H1 (cell line): ENCODE results near the gene LOC101059915.

ENCODE experiments used
- CTCF ChIA-PET: fragments of 300-600 bp; sonication (Branson Sonifier 250); formaldehyde crosslinking; loops from one replicate; lab custom pipeline; 2021; ENCODE audit not compliant: partially characterized antibody; lab: Charles Lee
- POLR2A ChIA-PET: fragments of 300-600 bp; sonication (Branson Sonifier 250); formaldehyde crosslinking; loops from one replicate; lab custom pipeline; 2021; ENCODE audit warnings: inconsistent platforms; ENCODE audit not compliant: partially characterized antibody; lab: Charles Lee
- DNase-seq, 2 experiments: peaks; one replicate each; pipeline versions ENCODE4 v3.0.0 to v3.0.0-alpha.2; 2010 to 2022; ENCODE audit warnings: low spot score in 2 of 2, low read depth in 1 of 2, mixed read lengths in 1 of 2
- FAIRE-seq: peaks from 2 replicates; lab custom pipeline; 2011; peaks lifted over from hg19 to GRCh38; lab: Jason Lieb, UNC
- H2AFZ ChIP-seq: 2 replicates; pipeline ENCODE4 v1.8.1; 2012; ENCODE audit warnings: low read length, inconsistent platforms
- H2AK5ac ChIP-seq: 2 replicates; pipeline ENCODE4 v1.6.1; 2013; ENCODE audit warnings: low read depth, low read length
- H2BK120ac ChIP-seq: replicated peaks from 2 replicates; pipeline ENCODE3; 2013; ENCODE audit warnings: low read depth, low read length, inconsistent platforms
- H2BK12ac ChIP-seq: 2 replicates; pipeline ENCODE4 v1.6.1; 2013; ENCODE audit warnings: low read depth, low read length
- H2BK15ac ChIP-seq: 2 replicates; pipeline ENCODE4 v1.6.1; 2013; ENCODE audit warnings: low read length
- H2BK20ac ChIP-seq: 2 replicates; pipeline ENCODE4 v1.6.1; 2013; ENCODE audit warnings: low read length
- H2BK5ac ChIP-seq: 2 replicates; pipeline ENCODE4 v1.6.1; 2013; ENCODE audit warnings: low read depth, low read length
- H3K14ac ChIP-seq: 2 replicates; pipeline ENCODE4 v1.6.1; 2013; ENCODE audit warnings: inconsistent platforms; ENCODE audit not compliant: insufficient read length
- H3K18ac ChIP-seq: 2 replicates; pipeline ENCODE4 v1.6.1; 2013; ENCODE audit warnings: low read length; ENCODE audit errors: extremely low read depth
- H3K23ac ChIP-seq: 2 replicates; pipeline ENCODE4 v1.6.1; 2013; ENCODE audit warnings: inconsistent platforms; ENCODE audit not compliant: insufficient read length
- H3K23me2 ChIP-seq: 2 replicates; pipeline ENCODE4 v1.6.1; 2013; ENCODE audit warnings: low read depth, low read length
- H3K27ac ChIP-seq: 2 replicates; pipeline ENCODE4 v1.6.1; 2011; ENCODE audit warnings: low read depth, low read length, inconsistent platforms
- H3K27me3 ChIP-seq, 4 experiments: replicated peaks in 1 of 4; 1 replicate in 1 of 4; 2 replicates in 3 of 4; pipeline versions ENCODE4 v1.6.1 to v1.8.1; 2011 to 2013; ENCODE audit warnings: low read length in 3 of 4, mild to moderate bottlenecking in 3 of 4, inconsistent platforms in 2 of 4, mixed read lengths in 2 of 4, moderate library complexity in 1 of 4; ENCODE audit not compliant: control insufficient read depth in 3 of 4, insufficient read depth in 3 of 4; ENCODE audit errors: extremely low read depth in 1 of 4
- H3K36me3 ChIP-seq, 4 experiments: 2 replicates each; pipeline versions ENCODE4 v1.6.1 to v1.8.1; 2011 to 2013; ENCODE audit warnings: mild to moderate bottlenecking in 4 of 4, low read length in 3 of 4, moderate library complexity in 2 of 4, control low read depth in 1 of 4, inconsistent platforms in 1 of 4; ENCODE audit not compliant: insufficient read depth in 4 of 4, control insufficient read depth in 2 of 4
- H3K4ac ChIP-seq: replicated peaks from 2 replicates; pipeline ENCODE3; 2013; ENCODE audit warnings: low read length, low read depth, mixed read lengths, inconsistent platforms; ENCODE audit not compliant: insufficient read length
- H3K4me1 ChIP-seq, 4 experiments: replicated peaks in 1 of 4; 1 replicate in 1 of 4; 2 replicates in 3 of 4; pipeline versions ENCODE4 v1.6.1 to v1.8.1; 2011 to 2013; ENCODE audit warnings: low read length in 3 of 4, inconsistent platforms in 2 of 4, mixed read lengths in 1 of 4; ENCODE audit not compliant: insufficient read depth in 4 of 4, control insufficient read depth in 3 of 4
- H3K4me2 ChIP-seq, 2 experiments: 2 replicates each; pipeline versions ENCODE4 v1.6.1 to v1.8.1; 2011 to 2013; ENCODE audit warnings: low read depth in 2 of 2, low read length in 2 of 2, control low read depth in 1 of 2, inconsistent platforms in 1 of 2, mild to moderate bottlenecking in 1 of 2; ENCODE audit not compliant: insufficient read depth in 1 of 2
- H3K4me3 ChIP-seq, 4 experiments: fragments of 200-600, 300-600 bp in 1 of 4; sonication (generic), shearing (Covaris generic), sonication (Bioruptor Twin) in 1 of 4; 2 replicates each; pipeline versions ENCODE4 v1.5.1 to v1.8.1; 2011 to 2016; ENCODE audit warnings: low read length in 4 of 4, low read depth in 3 of 4, control low read depth in 2 of 4, inconsistent platforms in 2 of 4, mild to moderate bottlenecking in 2 of 4, mixed read lengths in 1 of 4, moderate library complexity in 1 of 4; ENCODE audit not compliant: insufficient read depth in 2 of 4; ENCODE audit errors: extremely low read depth in 1 of 4
- H3K56ac ChIP-seq: replicated peaks from 2 replicates; pipeline ENCODE3; 2013; ENCODE audit warnings: low read depth, mild to moderate bottlenecking, mixed read lengths, low read length, inconsistent platforms; ENCODE audit not compliant: insufficient read length
- H3K79me1 ChIP-seq: 2 replicates; pipeline ENCODE4 v1.6.1; 2013; ENCODE audit warnings: low read depth, low read length, control low read depth
- H3K79me2 ChIP-seq, 2 experiments: 2 replicates each; pipeline versions ENCODE4 v1.6.1 to v1.8.1; 2012 to 2013; ENCODE audit warnings: low read length in 2 of 2, mild to moderate bottlenecking in 2 of 2, inconsistent platforms in 1 of 2; ENCODE audit not compliant: insufficient read depth in 2 of 2, control insufficient read depth in 1 of 2
- H3K9ac ChIP-seq, 4 experiments: replicated peaks in 1 of 4; 1 replicate in 1 of 4; 2 replicates in 3 of 4; pipeline versions ENCODE4 v1.6.1 to v1.8.1; 2011 to 2013; ENCODE audit warnings: low read depth in 3 of 4, low read length in 3 of 4, control low read depth in 2 of 4, mild to moderate bottlenecking in 2 of 4, moderate library complexity in 2 of 4, inconsistent platforms in 1 of 4; ENCODE audit errors: extremely low read depth in 1 of 4
- H3K9me3 ChIP-seq, 2 experiments: 2 replicates each; pipeline versions ENCODE4 v1.6.1 to v1.8.1; 2012 to 2013; ENCODE audit warnings: mild to moderate bottlenecking in 2 of 2, moderate library complexity in 2 of 2, control low read depth in 1 of 2, inconsistent platforms in 1 of 2, low read depth in 1 of 2, low read length in 1 of 2, mixed read lengths in 1 of 2; ENCODE audit not compliant: insufficient read depth in 2 of 2
- H4K20me1 ChIP-seq, 2 experiments: replicated peaks in 1 of 2; 2 replicates each; pipeline versions ENCODE3 to v1.8.1; 2011 to 2013; ENCODE audit warnings: inconsistent platforms in 2 of 2, low read length in 2 of 2, mild to moderate bottlenecking in 1 of 2; ENCODE audit not compliant: insufficient read depth in 2 of 2, control insufficient read depth in 1 of 2
- H4K5ac ChIP-seq: 2 replicates; pipeline ENCODE4 v1.6.1; 2013; ENCODE audit warnings: low read length, low read depth, mixed read lengths, inconsistent platforms; ENCODE audit not compliant: insufficient read length
- H4K8ac ChIP-seq: 2 replicates; pipeline ENCODE4 v1.8.0; 2013; ENCODE audit warnings: mild to moderate bottlenecking, moderate library complexity, low read length, inconsistent platforms; ENCODE audit not compliant: insufficient read depth; ENCODE audit errors: extremely low read depth
- H4K91ac ChIP-seq: replicated peaks from 2 replicates; pipeline ENCODE3; 2013; ENCODE audit warnings: low read length, mixed read lengths, inconsistent platforms; ENCODE audit not compliant: insufficient read length
- ASH2L ChIP-seq: fragments of 200-600, 300-600 bp; sonication (generic); IDR thresholded peaks from one replicate; pipeline ENCODE4 v1.7.1; 2017; ENCODE audit warnings: low read length
- CTBP2 ChIP-seq: IDR thresholded peaks from 2 replicates; pipeline ENCODE4 v1.7.0; 2011; ENCODE audit warnings: borderline replicate concordance, mild to moderate bottlenecking, moderate library complexity, mixed read lengths, low read length; ENCODE audit not compliant: insufficient read depth, insufficient read length
- HDAC2 ChIP-seq, 2 experiments: fragments of 300-600 bp in 1 of 2; sonication (generic) in 1 of 2; IDR thresholded peaks; 2 replicates each; pipeline ENCODE4 v1.6.1; 2011 to 2012; ENCODE audit warnings: low read depth in 2 of 2, low read length in 2 of 2, mild to moderate bottlenecking in 2 of 2, moderate library complexity in 2 of 2, borderline replicate concordance in 1 of 2, inconsistent platforms in 1 of 2
- KDM5A ChIP-seq: fragments of 200-600 bp; IDR thresholded peaks from 2 replicates; pipeline ENCODE4 v1.7.1; 2012; ENCODE audit warnings: mild to moderate bottlenecking, low read length, inconsistent platforms, mixed read lengths
- POLR2A ChIP-seq, 2 experiments: IDR thresholded peaks; 1 replicate in 1 of 2; 2 replicates in 1 of 2; pipeline ENCODE4 v1.6.1; 2011; ENCODE audit warnings: low read depth in 2 of 2, low read length in 2 of 2, mild to moderate bottlenecking in 2 of 2; ENCODE audit errors: control extremely low read depth in 1 of 2
- SIN3A ChIP-seq, 2 experiments: IDR thresholded peaks in 1 of 2; conservative IDR thresholded peaks in 1 of 2; 2 replicates each; pipeline ENCODE4 v1.6.1; 2011 to 2012; ENCODE audit warnings: low read length in 2 of 2, improper control_type of control experiment in 1 of 2, low read depth in 1 of 2, mild to moderate bottlenecking in 1 of 2
- SP1 ChIP-seq: IDR thresholded peaks from 2 replicates; pipeline ENCODE4 v1.6.1; 2011; ENCODE audit warnings: low read depth, low read length
- YY1 ChIP-seq: IDR thresholded peaks from 2 replicates; pipeline ENCODE4 v1.6.1; 2011; ENCODE audit warnings: low read depth, mild to moderate bottlenecking, low read length
- WGBS, 2 experiments: shearing (Covaris generic) in 1 of 2; methylation state at CpG; one replicate each; pipeline versions ENCODE4 v1.1.6 to v1.1.7; 2013 to 2015; ENCODE audit warnings: low lambda C conversion rate in 2 of 2, mixed read lengths in 2 of 2, inconsistent platforms in 1 of 2, low coverage in 1 of 2, missing lambda C conversion rate in 1 of 2; ENCODE audit not compliant: insufficient replicate concordance in 2 of 2, insufficient coverage in 1 of 2, insufficient read length in 1 of 2; ENCODE audit errors: extremely low coverage in 1 of 2, missing lambda C conversion rate in 1 of 2; 5-methylcytosine and 5-hydroxymethylcytosine counted together
- TF ChIP-seq, protein P1 (sequence below): IDR thresholded peaks from 2 replicates; pipeline ENCODE4 v1.6.1; 2011; ENCODE audit warnings: low read length, improper control_type of control experiment
- TF ChIP-seq, protein P2 (sequence below): IDR thresholded peaks from 2 replicates; pipeline ENCODE4 v1.6.1; 2012; ENCODE audit warnings: low read length, inconsistent platforms

The LOC101059915 gene

DNA sequence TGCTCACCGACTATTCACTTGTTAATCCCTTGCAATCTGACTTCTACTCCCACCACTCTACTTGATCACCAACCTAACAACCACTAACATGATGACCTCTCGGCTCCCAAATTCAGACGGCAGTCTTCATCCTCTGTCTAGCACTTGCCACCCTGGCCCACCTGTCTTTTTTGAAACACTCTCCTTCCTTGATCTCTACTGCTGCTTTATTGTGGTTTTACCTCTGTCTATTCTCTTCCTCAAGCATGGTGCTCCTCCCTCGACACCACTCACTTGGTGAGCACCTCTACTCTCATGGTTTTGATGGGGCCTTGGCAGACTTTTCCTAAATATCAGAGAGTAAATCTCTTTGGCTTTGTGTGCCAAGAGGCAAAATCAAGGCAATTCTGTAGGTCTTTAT lies 27.3 kb upstream of the LOC101059915 start:
- H2BK120ac ChIP-seq, result no peak overlapping the region
- no peak overlapping the region for H3K27ac ChIP-seq
- no peak overlapping the region for H3K4me2 ChIP-seq
- no peak overlapping the region for H2BK12ac ChIP-seq
- no peak overlapping the region for H4K91ac ChIP-seq
- H3K79me2 ChIP-seq, result no peaks in the 10 kb centered on the region
- no peak overlapping the region for H3K23ac ChIP-seq
- H4K5ac ChIP-seq, result no peak overlapping the region
- no peak overlapping the region for H3K14ac ChIP-seq
- no peak overlapping the region for H2BK15ac ChIP-seq
- no peak overlapping the region for H2AK5ac ChIP-seq
- no peak overlapping the region for H3K9ac ChIP-seq
- no peaks in the 10 kb centered on the region for H3K36me3 ChIP-seq
- no peaks in the 10 kb centered on the region for H3K27me3 ChIP-seq
- H4K20me1 ChIP-seq, result no peaks in the 10 kb centered on the region
- ChIA-PET CTCF (no interaction called here), POLR2A (no interaction called here)
- DNase-seq (no peak), FAIRE-seq (no peak)
- H3K4me3 ChIP-seq, result no peak overlapping the region
- H3K4ac ChIP-seq, result no peak overlapping the region
- 96% methylated on average over 4 of the region's 4 CpGs; no CpG with 5 or more reads in 1 of the 2 experiments for WGBS, 2 experiments
- no peak overlapping the region for H2BK20ac ChIP-seq
- H4K8ac ChIP-seq, result no peak overlapping the region
- no peak overlapping the region for H2BK5ac ChIP-seq
- H3K9me3 ChIP-seq, result 0 out of 4 replicates have a peak, but pooled peaks cover 0 to 1% of the 10 kb centered on the region in 2 experiments
- H3K56ac ChIP-seq, result no peak overlapping the region
- no peak overlapping the region for H2AFZ ChIP-seq
- H3K79me1 ChIP-seq, result no peaks in the 10 kb centered on the region
- no peaks in the 10 kb centered on the region for H3K4me1 ChIP-seq
- no peak overlapping the region for H3K18ac ChIP-seq
- H3K23me2 ChIP-seq, result no peaks in the 10 kb centered on the region
- TF ChIP-seq SP1 (no peak), KDM5A (no peak), HDAC2 (IDR thresholded peaks at IDR 0.05; ENCODE audit: borderline replicate concordance in 1 of 2, low read depth in 2 of 2, low read length in 2 of 2) (no peak), YY1 (no peak), POLR2A (IDR thresholded peaks at IDR 0.05; ENCODE audit: control extremely low read depth in 1 of 2, low read depth in 2 of 2, low read length in 2 of 2) (no peak), SIN3A (conservative IDR thresholded peaks at IDR 0.05 in 1 of 2, IDR thresholded peaks at IDR 0.05 in 1 of 2; ENCODE audit: low read depth in 1 of 2, low read length in 2 of 2) (no peak), ASH2L (no peak), CTBP2 (no peak)
- TF ChIP-seq, protein P1, sequence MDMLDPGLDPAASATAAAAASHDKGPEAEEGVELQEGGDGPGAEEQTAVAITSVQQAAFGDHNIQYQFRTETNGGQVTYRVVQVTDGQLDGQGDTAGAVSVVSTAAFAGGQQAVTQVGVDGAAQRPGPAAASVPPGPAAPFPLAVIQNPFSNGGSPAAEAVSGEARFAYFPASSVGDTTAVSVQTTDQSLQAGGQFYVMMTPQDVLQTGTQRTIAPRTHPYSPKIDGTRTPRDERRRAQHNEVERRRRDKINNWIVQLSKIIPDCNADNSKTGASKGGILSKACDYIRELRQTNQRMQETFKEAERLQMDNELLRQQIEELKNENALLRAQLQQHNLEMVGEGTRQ, result no peak
- TF ChIP-seq, protein P2, sequence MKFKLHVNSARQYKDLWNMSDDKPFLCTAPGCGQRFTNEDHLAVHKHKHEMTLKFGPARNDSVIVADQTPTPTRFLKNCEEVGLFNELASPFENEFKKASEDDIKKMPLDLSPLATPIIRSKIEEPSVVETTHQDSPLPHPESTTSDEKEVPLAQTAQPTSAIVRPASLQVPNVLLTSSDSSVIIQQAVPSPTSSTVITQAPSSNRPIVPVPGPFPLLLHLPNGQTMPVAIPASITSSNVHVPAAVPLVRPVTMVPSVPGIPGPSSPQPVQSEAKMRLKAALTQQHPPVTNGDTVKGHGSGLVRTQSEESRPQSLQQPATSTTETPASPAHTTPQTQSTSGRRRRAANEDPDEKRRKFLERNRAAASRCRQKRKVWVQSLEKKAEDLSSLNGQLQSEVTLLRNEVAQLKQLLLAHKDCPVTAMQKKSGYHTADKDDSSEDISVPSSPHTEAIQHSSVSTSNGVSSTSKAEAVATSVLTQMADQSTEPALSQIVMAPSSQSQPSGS, result no peak
